Hepatocyte (in vitro differentiated cells): ENCODE measurements around the gene ASXL2. TPM values are rescaled to one million over a fixed set of nuclear protein-coding genes. Genes with fewer than 3 reads are reported as not detected.

Source experiments
- DNase-seq: peaks from one replicate; pipeline ENCODE4 v3.0.0-alpha.2; 2016; ENCODE audit warnings: low spot score
- H2AFZ ChIP-seq: fragments of 200-600 bp; sonication (generic); 2 replicates; pipeline ENCODE4 v1.6.0; 2016; ENCODE audit warnings: antibody characterized with exemption, mild to moderate bottlenecking
- H3K27ac ChIP-seq: fragments of 200-600 bp; sonication (generic); 2 replicates; pipeline ENCODE4 v1.5.1; 2016; ENCODE audit warnings: mild to moderate bottlenecking
- H3K27me3 ChIP-seq: fragments of 200-600 bp; sonication (generic); 2 replicates; pipeline ENCODE4 v1.6.1; 2016
- H3K36me3 ChIP-seq: fragments of 200-600 bp; sonication (generic); replicated peaks from 2 replicates; pipeline ENCODE4 v1.5.1; 2016; ENCODE audit warnings: low read depth; ENCODE audit not compliant: insufficient read depth
- H3K4me1 ChIP-seq: fragments of 200-600 bp; sonication (generic); 2 replicates; pipeline ENCODE4 v1.5.1; 2016; ENCODE audit warnings: mild to moderate bottlenecking, moderate library complexity; ENCODE audit not compliant: insufficient read depth
- H3K4me2 ChIP-seq: fragments of 200-600 bp; sonication (generic); 2 replicates; pipeline ENCODE4 v1.6.0; 2016
- H3K4me3 ChIP-seq: fragments of 200-600 bp; sonication (generic); 2 replicates; pipeline ENCODE4 v1.5.1; 2016; ENCODE audit warnings: mild to moderate bottlenecking
- H3K79me2 ChIP-seq: fragments of 200-600 bp; sonication (generic); 2 replicates; pipeline ENCODE4 v1.6.0; 2017; ENCODE audit warnings: mild to moderate bottlenecking
- H3K9me2 ChIP-seq: fragments of 200-600 bp; sonication (generic); replicated peaks from 2 replicates; pipeline ENCODE4 v1.6.0; 2017; ENCODE audit warnings: mild to moderate bottlenecking; ENCODE audit not compliant: insufficient read depth
- H3K9me3 ChIP-seq: fragments of 200-600 bp; sonication (generic); 2 replicates; pipeline ENCODE4 v1.5.1; 2016; ENCODE audit warnings: low read depth, mild to moderate bottlenecking
- H4K20me1 ChIP-seq: fragments of 200-600 bp; sonication (generic); 2 replicates; pipeline ENCODE4 v1.6.0; 2016; ENCODE audit warnings: mild to moderate bottlenecking; ENCODE audit not compliant: insufficient read depth, poor library complexity, severe bottlenecking
- CTCF ChIP-seq: fragments of 200-600 bp; sonication (generic); IDR thresholded peaks from 2 replicates; pipeline ENCODE4 v1.5.1; 2016; ENCODE audit warnings: antibody characterized with exemption, mild to moderate bottlenecking; ENCODE audit not compliant: poor library complexity
- EZH2 ChIP-seq: fragments of 200-600 bp; sonication (generic); IDR thresholded peaks from 2 replicates; pipeline ENCODE4 v1.6.1; 2016; ENCODE audit warnings: antibody characterized with exemption, mild to moderate bottlenecking, borderline replicate concordance
- EZH2phosphoT487 ChIP-seq: fragments of 200-600 bp; sonication (generic); IDR thresholded peaks from one replicate; pipeline ENCODE4 v1.6.1; 2018; ENCODE audit warnings: antibody characterized with exemption, mild to moderate bottlenecking, low read depth, moderate library complexity; ENCODE audit not compliant: unreplicated experiment, severe bottlenecking
- whole genome bisulfite sequencing: methylation state at CpG from one replicate; pipeline ENCODE4 v1.1.6; 2016; ENCODE audit warnings: low lambda C conversion rate; ENCODE audit errors: missing lambda C conversion rate; 5-methylcytosine and 5-hydroxymethylcytosine counted together
- polyA plus RNA-seq: library from polyadenylated mRNA; unstranded; fragments of >200 nt; fragmentation: Nextera tagmentation; extraction: Ambion mirVana; gene quantifications from 2 replicates; pipeline ENCODE4 v1.2.1, GENCODE V29; 2016
- small RNA-seq: library from RNA; depleted of rRNA; stranded (forward); fragments of <200 nt; gene quantifications from one replicate; pipeline ENCODE3, GENCODE V24; 2014
- total RNA-seq: library from RNA; depleted of rRNA; stranded (reverse); fragments of >200 nt; gene quantifications from 2 replicates; pipeline ENCODE4 v1.2.3, GENCODE V29; 2014

The ASXL2 gene
- total and polyA plus RNA-seq, 2 experiments from 2014 or later: 4.3 to 13.3 TPM

DNA sequence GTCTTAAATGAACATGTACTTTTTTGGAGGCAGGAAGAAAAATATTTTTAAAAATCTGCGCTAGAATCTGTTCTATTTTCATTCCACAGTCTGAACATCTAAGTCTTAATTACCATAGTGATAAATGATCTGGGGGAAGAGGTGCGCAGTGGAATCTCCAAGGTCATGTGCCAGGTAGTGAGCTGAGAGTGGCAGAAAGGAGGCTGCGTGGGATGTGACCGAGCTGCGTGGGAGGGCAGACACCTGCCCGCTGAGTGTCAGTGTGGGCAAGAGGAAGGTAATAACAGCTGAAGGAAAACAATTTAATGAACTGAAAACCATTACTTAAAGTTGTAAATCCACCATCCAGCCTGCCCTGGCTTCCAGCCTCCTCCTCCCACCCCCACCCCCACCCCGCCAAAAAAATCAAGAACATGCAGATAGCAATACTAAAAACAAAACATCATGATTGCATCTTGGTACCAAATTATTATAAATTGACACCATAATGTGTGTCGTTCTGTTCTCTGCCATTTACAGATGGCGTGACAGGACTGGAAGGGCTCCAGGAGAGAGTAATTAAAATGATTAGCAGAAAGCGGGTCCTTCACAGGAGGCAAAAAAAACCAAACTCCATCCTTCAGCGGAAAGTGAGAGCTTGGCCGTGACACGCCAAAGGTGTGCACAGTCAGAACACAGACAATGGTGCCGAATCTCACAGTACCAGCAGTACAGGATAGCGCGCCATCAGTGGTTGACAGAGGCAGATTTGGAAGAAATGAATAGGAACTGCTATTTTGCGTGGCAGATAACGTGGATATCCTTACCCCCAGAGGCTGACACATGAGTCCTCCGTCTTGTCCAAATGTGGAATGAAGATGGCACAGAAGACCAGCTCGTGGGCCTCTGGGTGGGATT lies 193.5 kb downstream of the ASXL2 start:
- 86% methylated on average over 20 of the region's 20 CpGs for WGBS
- no peak for DNase-seq

More for the DNA sequence above, 193.5 kb downstream of the ASXL2 start:
- Histone ChIP-seq H3K4me2 (no peak overlapping the region), H3K9me2 (no peaks in the 10 kb centered on the region), H3K36me3 (no peaks in the 10 kb centered on the region), H3K9me3 (no peaks in the 10 kb centered on the region), H3K79me2 (no peaks in the 10 kb centered on the region), H4K20me1 (no peaks in the 10 kb centered on the region), H3K4me3 (no peak overlapping the region), H3K27me3 (no peaks in the 10 kb centered on the region), H3K4me1 (no peaks in the 10 kb centered on the region), H3K27ac (no peak overlapping the region), H2AFZ (no peak overlapping the region)
- TF ChIP-seq CTCF (no peak), EZH2phosphoT487 (no peak), EZH2 (no peak)

Small RNA genes lying within 50 kb of the gene (small RNA-seq; reads per million reads assigned to genes)
- gene NDUFB4P4: not detected
- not detected for gene RF00019

Other genes with a start within 250 kb of the ASXL2 start
- 10.3 and 12.8 TPM in 2 replicates for gene DTNB, start 204.9 kb downstream of the ASXL2 start, total RNA-seq
- 13.9 and 14.9 TPM in 2 replicates for gene DTNB, start 204.9 kb downstream of the ASXL2 start, polyA plus RNA-seq
- gene KIF3C, start 104.0 kb upstream of the ASXL2 start, total RNA-seq: 6.5 and 8.4 TPM in 2 replicates
- gene KIF3C, start 104.0 kb upstream of the ASXL2 start, polyA plus RNA-seq: 6.9 and 10.9 TPM in 2 replicates
- 110 and 122 TPM in 2 replicates for gene RAB10, start 155.6 kb upstream of the ASXL2 start, total RNA-seq
- gene RAB10, start 155.6 kb upstream of the ASXL2 start, polyA plus RNA-seq: 100 and 107 TPM in 2 replicates